ENCODE results near the gene THSD4.

DNA sequence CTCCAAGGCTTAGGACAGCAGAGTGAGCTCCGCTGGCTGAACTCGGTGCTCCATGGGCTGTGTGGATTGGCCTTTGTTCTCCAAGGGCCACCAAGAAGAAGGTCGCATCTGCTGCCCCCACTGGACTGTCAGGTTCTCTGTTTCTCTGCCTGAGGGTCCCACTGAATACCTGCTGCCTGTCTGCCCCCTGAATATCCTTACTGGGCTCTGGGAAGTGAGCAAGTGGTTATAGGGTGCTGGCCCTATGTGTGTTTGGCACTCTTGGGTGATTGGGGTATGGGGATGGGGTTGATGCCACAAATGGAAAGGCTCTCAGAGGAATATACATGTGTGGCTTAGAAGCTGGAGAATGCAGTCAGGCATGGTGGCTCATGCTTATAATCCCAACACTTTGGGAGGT lies 82.3 kb downstream of the THSD4 start:
- TF ChIP-seq, protein P1, sequence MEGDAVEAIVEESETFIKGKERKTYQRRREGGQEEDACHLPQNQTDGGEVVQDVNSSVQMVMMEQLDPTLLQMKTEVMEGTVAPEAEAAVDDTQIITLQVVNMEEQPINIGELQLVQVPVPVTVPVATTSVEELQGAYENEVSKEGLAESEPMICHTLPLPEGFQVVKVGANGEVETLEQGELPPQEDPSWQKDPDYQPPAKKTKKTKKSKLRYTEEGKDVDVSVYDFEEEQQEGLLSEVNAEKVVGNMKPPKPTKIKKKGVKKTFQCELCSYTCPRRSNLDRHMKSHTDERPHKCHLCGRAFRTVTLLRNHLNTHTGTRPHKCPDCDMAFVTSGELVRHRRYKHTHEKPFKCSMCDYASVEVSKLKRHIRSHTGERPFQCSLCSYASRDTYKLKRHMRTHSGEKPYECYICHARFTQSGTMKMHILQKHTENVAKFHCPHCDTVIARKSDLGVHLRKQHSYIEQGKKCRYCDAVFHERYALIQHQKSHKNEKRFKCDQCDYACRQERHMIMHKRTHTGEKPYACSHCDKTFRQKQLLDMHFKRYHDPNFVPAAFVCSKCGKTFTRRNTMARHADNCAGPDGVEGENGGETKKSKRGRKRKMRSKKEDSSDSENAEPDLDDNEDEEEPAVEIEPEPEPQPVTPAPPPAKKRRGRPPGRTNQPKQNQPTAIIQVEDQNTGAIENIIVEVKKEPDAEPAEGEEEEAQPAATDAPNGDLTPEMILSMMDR (IDR thresholded peaks at IDR 0.05) = no peak
- TF ChIP-seq POLR2A (IDR thresholded peaks at IDR 0.05) = no peak

Measured in thyroid gland (tissue), 4 donors.